GM21367 (cell line): Measurements from ENCODE around the gene PRRC1.

Source experiments
- ATAC-seq: cut with Tn5 transposase; IDR thresholded peaks from one replicate; pipeline ENCODE4 v1.9.1; 2021; ENCODE audit not compliant: unreplicated experiment

PRRC1 gene

GRCh38 chr5:127574852-127575679 is 57.6 kb downstream of the PRRC1 start:
- no peak for ATAC-seq

- no peak for ATAC-seq
Observed at GRCh38 chr5:127577458-127577857, 60.0 kb downstream of the PRRC1 start.

- ATAC-seq = peak; percentile 42
Observed at GRCh38 chr5:127580731-127581130, 63.3 kb downstream of the PRRC1 start.

GRCh38 chr5:127581450-127581849 is 64.0 kb downstream of the PRRC1 start:
- ATAC-seq = no peak

- ATAC-seq = no peak
Observed at GRCh38 chr5:127582773-127583370, 65.4 kb downstream of the PRRC1 start.

- no peak for ATAC-seq
Observed at GRCh38 chr5:127583866-127584265, 66.4 kb downstream of the PRRC1 start.

- ATAC-seq = no peak
Observed at GRCh38 chr5:127585661-127586060, 68.2 kb downstream of the PRRC1 start.

- peak; percentile 74 for ATAC-seq
Observed at GRCh38 chr5:127586066-127586770, 68.8 kb downstream of the PRRC1 start.

- peak; percentile 39 for ATAC-seq
Observed at GRCh38 chr5:127586811-127587210, 69.4 kb downstream of the PRRC1 start.

- no peak for ATAC-seq
Observed at GRCh38 chr5:127587246-127587917, 69.9 kb downstream of the PRRC1 start.

- ATAC-seq = no peak
Observed at GRCh38 chr5:127588368-127588767, 70.9 kb downstream of the PRRC1 start.

- ATAC-seq = no peak
Observed at GRCh38 chr5:127589309-127590030, 72.0 kb downstream of the PRRC1 start.

GRCh38 chr5:127590156-127590722 is 72.8 kb downstream of the PRRC1 start:
- ATAC-seq = peak; percentile 38

- ATAC-seq = no peak
Observed at GRCh38 chr5:127595484-127596368, 78.3 kb downstream of the PRRC1 start.

- no peak for ATAC-seq
Observed at GRCh38 chr5:127596501-127596900, 79.1 kb downstream of the PRRC1 start.

- ATAC-seq = no peak
Observed at GRCh38 chr5:127599320-127599719, 81.9 kb downstream of the PRRC1 start.

GRCh38 chr5:127599847-127600246 is 82.4 kb downstream of the PRRC1 start:
- no peak for ATAC-seq

GRCh38 chr5:127601111-127601510 is 83.7 kb downstream of the PRRC1 start:
- ATAC-seq = no peak

GRCh38 chr5:127601601-127602000 is 84.2 kb downstream of the PRRC1 start:
- ATAC-seq = no peak
